NCI-H2171 treated with DMSO at 0.1 percent for 48 hours (cell line): ENCODE data around the gene SCN9A.
"Not testable (repeated sequence)": the region's sequence is repeated elsewhere in the genome, so short reads cannot be mapped to it uniquely, and the experiment has no call there.

ENCODE experiments used
- DNase-seq: peaks from one replicate; lab custom pipeline; 2025; lab: John Stamatoyannopoulos, UW

SCN9A gene

GRCh38 chr2:166375195-166375735 lies 479 bp downstream of the SCN9A start:
- DNase-seq, result no peak

GRCh38 chr2:166373951-166374350 lies 1.8 kb downstream of the SCN9A start:
- peak; percentile 77 for DNase-seq

- no peak for DNase-seq
These were observed 2.2 kb downstream of the SCN9A start for GRCh38 chr2:166373539-166373938.

- DNase-seq, result no peak
These were observed 2.6 kb downstream of the SCN9A start for GRCh38 chr2:166373105-166373504.

GRCh38 chr2:166372046-166372445 lies 3.7 kb downstream of the SCN9A start:
- DNase-seq, result no peak

GRCh38 chr2:166365803-166366420 lies 9.8 kb downstream of the SCN9A start:
- no peak for DNase-seq

GRCh38 chr2:166365239-166365638 lies 10.5 kb downstream of the SCN9A start:
- no peak for DNase-seq

- DNase-seq, result no peak
These were observed 11.1 kb downstream of the SCN9A start for GRCh38 chr2:166364476-166365161.

- peak; percentile 4 for DNase-seq
These were observed 14.2 kb downstream of the SCN9A start for GRCh38 chr2:166361351-166362153.

GRCh38 chr2:166360906-166361305 lies 14.8 kb downstream of the SCN9A start:
- DNase-seq, result no peak

- no peak for DNase-seq
These were observed 15.3 kb downstream of the SCN9A start for GRCh38 chr2:166360426-166360825.

- DNase-seq, result not testable (repeated sequence)
These were observed 17.8 kb downstream of the SCN9A start for GRCh38 chr2:166357950-166358321.

- DNase-seq, result no peak
These were observed 18.4 kb downstream of the SCN9A start for GRCh38 chr2:166357068-166357949.

GRCh38 chr2:166351319-166351718 lies 24.4 kb downstream of the SCN9A start:
- DNase-seq, result no peak

- DNase-seq, result no peak
These were observed 25.2 kb downstream of the SCN9A start for GRCh38 chr2:166350525-166350924.

GRCh38 chr2:166344286-166345113 lies 31.2 kb downstream of the SCN9A start:
- DNase-seq, result no peak

- DNase-seq, result no peak
These were observed 32.3 kb downstream of the SCN9A start for GRCh38 chr2:166343467-166343866.

GRCh38 chr2:166341426-166341825 lies 34.3 kb downstream of the SCN9A start:
- DNase-seq, result no peak

- no peak for DNase-seq
These were observed 36.9 kb downstream of the SCN9A start for GRCh38 chr2:166338831-166339339.

- no peak for DNase-seq
These were observed 37.8 kb downstream of the SCN9A start for GRCh38 chr2:166337932-166338331.

- DNase-seq, result no peak
These were observed 40.5 kb downstream of the SCN9A start for GRCh38 chr2:166335284-166335683.
